Astrocyte of the spinal cord (primary cell): Measurements from ENCODE around the gene RNF17.

Experiments
- DNase-seq: peaks from one replicate; pipeline ENCODE4 v3.0.0; 2011; ENCODE audit warnings: low read depth, low spot score
- H3K4me3 ChIP-seq: 2 replicates; pipeline ENCODE4 v1.5.1; 2011; ENCODE audit warnings: low read depth, mild to moderate bottlenecking, low read length, moderate library complexity
- CTCF ChIP-seq: IDR thresholded peaks from 2 replicates; pipeline ENCODE4 v1.5.1; 2012; ENCODE audit warnings: low read depth, mild to moderate bottlenecking, low read length, inconsistent platforms
- in situ Hi-C: cut with HindIII; loops from 2 replicates; pipeline ENCODE4 v1.10.0; 2017; ENCODE audit warnings: low sequenced_read_pairs

RNF17 gene

GRCh38 chr13:24763596-24764275, at the start of gene RNF17:
Gene RNF17, plus strand, starts transcription at chr13:24764169. Its CDS starts 35 bp downstream, at chr13:24764204.
- in situ Hi-C loops, result no loop called here
- no peak for DNase-seq
- TF ChIP-seq CTCF, result no peak
- no peak within 1 kb of the TSS for H3K4me3 ChIP-seq

GRCh38 chr13:24716011-24716410, 48.0 kb upstream of the RNF17 start:
- TF ChIP-seq CTCF, result no peak
- in situ Hi-C loops, result no loop called here
- DNase-seq, result no peak
- H3K4me3 ChIP-seq, result no peak overlapping the region

- in situ Hi-C loops, result no loop called here
- no peak for DNase-seq
- TF ChIP-seq CTCF, result no peak
- H3K4me3 ChIP-seq, result no peak overlapping the region
Measured at GRCh38 chr13:24716446-24716845, 47.5 kb upstream of the RNF17 start.

GRCh38 chr13:24717217-24717616, 46.8 kb upstream of the RNF17 start:
- H3K4me3 ChIP-seq, result no peak overlapping the region
- in situ Hi-C loops, result no loop called here
- TF ChIP-seq CTCF, result no peak
- DNase-seq, result no peak

- H3K4me3 ChIP-seq, result no peak overlapping the region
- TF ChIP-seq CTCF, result no peak
- DNase-seq, result no peak
- in situ Hi-C loops, result no loop called here
Measured at GRCh38 chr13:24718192-24718965, 45.6 kb upstream of the RNF17 start.

GRCh38 chr13:24719139-24719538, 44.8 kb upstream of the RNF17 start:
- in situ Hi-C loops, result no loop called here
- TF ChIP-seq CTCF, result no peak
- no peak for DNase-seq
- H3K4me3 ChIP-seq, result no peak overlapping the region
